Measurements from ENCODE around the gene EPHB2. TPM values are rescaled to one million over a fixed set of nuclear protein-coding genes. Genes with fewer than 3 reads are reported as not detected.

Gene EPHB2
- total and polyA plus RNA-seq, 7 donors: 1.2 to 38.6 (median 3.0) TPM

DNA sequence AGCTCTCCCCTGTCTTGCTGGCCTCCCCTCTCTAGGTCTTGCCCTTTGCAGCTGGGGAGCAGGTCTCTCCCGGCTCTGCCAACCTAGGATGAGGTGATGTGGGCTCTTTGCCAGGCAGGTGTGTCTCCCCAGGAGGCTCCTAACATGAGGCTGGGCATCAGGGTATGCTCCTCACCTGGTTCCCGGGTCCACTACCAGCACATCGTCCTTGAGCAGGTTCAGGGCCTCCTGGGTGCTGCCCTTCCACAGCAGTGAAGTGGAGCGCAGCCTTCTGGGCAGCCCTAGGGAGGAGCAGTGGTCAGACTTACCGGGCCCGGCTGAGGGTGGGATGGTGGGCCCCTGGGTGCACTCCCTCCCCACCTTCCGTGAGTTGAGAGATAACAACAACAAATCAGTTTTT is 244.5 kb downstream of the EPHB2 start:
- no peak for TF ChIP-seq EP300 (IDR thresholded peaks at IDR 0.05)
- H3K27me3 ChIP-seq: peaks cover 9 to 51% (median 29%) of the 10 kb centered on the region in 3 donors
- no peaks in the 10 kb centered on the region for H3K36me3 ChIP-seq
- no peak overlapping the region for H3K4me3 ChIP-seq
- intact Hi-C loops (cut with DNase I): no loop called here
- H3K27ac ChIP-seq: no peak overlapping the region
- no peaks in the 10 kb centered on the region for H3K9me3 ChIP-seq
- DNase-seq: no peak
- 73 to 86% methylated on average over 7 of the region's 7 CpGs for WGBS, 2 donors
- peaks cover 0 to 9% (median 8%) of the 10 kb centered on the region in 4 donors for H3K4me1 ChIP-seq

- intact Hi-C loops (cut with DNase I): no loop called here
- H3K9me3 ChIP-seq: no peaks in the 10 kb centered on the region
- H3K27me3 ChIP-seq: peaks cover 9 to 35% (median 23%) of the 10 kb centered on the region in 3 donors
- peaks cover 0 to 9% (median 8%) of the 10 kb centered on the region in 4 donors for H3K4me1 ChIP-seq
- H3K36me3 ChIP-seq: no peaks in the 10 kb centered on the region
- WGBS, 2 donors: 55 to 65% methylated on average over 3 of the region's 3 CpGs
- no peak overlapping the region for H3K4me3 ChIP-seq
- DNase-seq: no peak
- no peak for TF ChIP-seq POLR2A (IDR thresholded peaks at IDR 0.05)
- no peak for TF ChIP-seq POLR2AphosphoS5 (IDR thresholded peaks at IDR 0.05)
- no peak overlapping the region for H3K27ac ChIP-seq
These were observed 246.4 kb downstream of the EPHB2 start for GRCh38 chr1:22957066-22957465.

- Histone ChIP-seq H3K4me1 (peaks cover 0 to 2% (median 1%) of the 10 kb centered on the region in 4 donors), H3K27me3 (peaks cover 0 to 20% (median 8%) of the 10 kb centered on the region in 3 donors), H3K4me3 (no peak overlapping the region), H3K27ac (no peak overlapping the region), H3K9me3 (no peaks in the 10 kb centered on the region), H3K36me3 (no peaks in the 10 kb centered on the region)
- TF ChIP-seq, protein P1, sequence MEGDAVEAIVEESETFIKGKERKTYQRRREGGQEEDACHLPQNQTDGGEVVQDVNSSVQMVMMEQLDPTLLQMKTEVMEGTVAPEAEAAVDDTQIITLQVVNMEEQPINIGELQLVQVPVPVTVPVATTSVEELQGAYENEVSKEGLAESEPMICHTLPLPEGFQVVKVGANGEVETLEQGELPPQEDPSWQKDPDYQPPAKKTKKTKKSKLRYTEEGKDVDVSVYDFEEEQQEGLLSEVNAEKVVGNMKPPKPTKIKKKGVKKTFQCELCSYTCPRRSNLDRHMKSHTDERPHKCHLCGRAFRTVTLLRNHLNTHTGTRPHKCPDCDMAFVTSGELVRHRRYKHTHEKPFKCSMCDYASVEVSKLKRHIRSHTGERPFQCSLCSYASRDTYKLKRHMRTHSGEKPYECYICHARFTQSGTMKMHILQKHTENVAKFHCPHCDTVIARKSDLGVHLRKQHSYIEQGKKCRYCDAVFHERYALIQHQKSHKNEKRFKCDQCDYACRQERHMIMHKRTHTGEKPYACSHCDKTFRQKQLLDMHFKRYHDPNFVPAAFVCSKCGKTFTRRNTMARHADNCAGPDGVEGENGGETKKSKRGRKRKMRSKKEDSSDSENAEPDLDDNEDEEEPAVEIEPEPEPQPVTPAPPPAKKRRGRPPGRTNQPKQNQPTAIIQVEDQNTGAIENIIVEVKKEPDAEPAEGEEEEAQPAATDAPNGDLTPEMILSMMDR (IDR thresholded peaks at IDR 0.05): no peak
- TF ChIP-seq EP300 (IDR thresholded peaks at IDR 0.05) (no peak), POLR2A (IDR thresholded peaks at IDR 0.05) (no peak), POLR2AphosphoS5 (IDR thresholded peaks at IDR 0.05) (no peak)
- DNase-seq: no peak
- intact Hi-C loops (cut with DNase I): no loop called here
- 91 to 93% methylated on average over 9 of the region's 9 CpGs for WGBS, 2 donors
These were observed 247.9 kb downstream of the EPHB2 start for GRCh38 chr1:22958556-22958955.

- H3K27me3 ChIP-seq: peaks cover 0 to 8% (median 0%) of the 10 kb centered on the region in 3 donors
- no peaks in the 10 kb centered on the region for H3K9me3 ChIP-seq
- WGBS, 2 donors: 78 to 84% methylated on average over 7 of the region's 7 CpGs
- intact Hi-C loops (cut with DNase I): loop anchor here (10.0 kb wide), 1 partner anchor 255 kb away; no protein-coding TSS in a partner anchor
- H3K4me3 ChIP-seq: no peak overlapping the region
- H3K27ac ChIP-seq: no peak overlapping the region
- TF ChIP-seq POLR2A (IDR thresholded peaks at IDR 0.05): no peak
- no peak for TF ChIP-seq EP300 (IDR thresholded peaks at IDR 0.05)
- TF ChIP-seq POLR2AphosphoS5 (IDR thresholded peaks at IDR 0.05): no peak
- no peak for DNase-seq
- H3K36me3 ChIP-seq: no peaks in the 10 kb centered on the region
- no peaks in the 10 kb centered on the region for H3K4me1 ChIP-seq
These were observed 249.1 kb downstream of the EPHB2 start for GRCh38 chr1:22959545-22960360.

DNA sequence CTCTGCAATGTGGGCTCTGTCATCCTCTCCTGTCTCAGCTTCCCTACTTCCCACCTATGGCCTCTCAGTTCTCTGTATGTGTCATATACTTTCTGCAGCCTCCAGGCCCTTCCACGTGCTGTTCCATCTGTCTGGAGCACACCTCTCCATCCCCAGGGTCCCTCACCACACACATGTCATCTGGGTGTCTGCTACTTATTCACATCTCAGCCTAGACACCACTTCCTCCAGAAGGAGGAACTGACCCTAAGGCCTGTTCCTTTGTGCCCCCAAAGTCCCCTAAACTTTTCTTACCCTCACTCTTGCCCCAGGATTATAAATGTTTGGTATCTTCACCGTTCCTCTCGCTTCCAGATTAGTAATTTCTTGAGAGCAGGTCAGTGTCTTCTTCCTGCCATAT is 251.9 kb downstream of the EPHB2 start:
- WGBS, 2 donors: 63 to 71% methylated on average over 3 of the region's 3 CpGs

More for the DNA sequence above, 251.9 kb downstream of the EPHB2 start:
- intact Hi-C loops (cut with DNase I): loop anchor here (10.0 kb wide), 1 partner anchor 258 kb away; no protein-coding TSS in a partner anchor
- TF ChIP-seq, protein P1 (IDR thresholded peaks at IDR 0.05): no peak
- no peak for TF ChIP-seq EP300 (IDR thresholded peaks at IDR 0.05)
- TF ChIP-seq POLR2AphosphoS5 (IDR thresholded peaks at IDR 0.05): no peak
- TF ChIP-seq POLR2A (IDR thresholded peaks at IDR 0.05): no peak
- Histone ChIP-seq H3K4me1 (no peaks in the 10 kb centered on the region), H3K27me3 (no peaks in the 10 kb centered on the region), H3K36me3 (no peaks in the 10 kb centered on the region), H3K4me3 (no peak overlapping the region), H3K27ac (no peak overlapping the region), H3K9me3 (peaks cover 0 to 4% (median 0%) of the 10 kb centered on the region in 4 donors)
- DNase-seq: no peak

Measured in sigmoid colon (tissue), 7 donors.